Trophoblast cell (in vitro differentiated cells and primary cell): ENCODE results near the gene MORN1.
A peak's percentile ranks its signal among the peaks of the same experiment; 100 is the strongest.

Experiments used
- DNase-seq, 2 donors: peaks; one replicate each; pipeline ENCODE4 v3.0.0-alpha.2; 2016
- H2AFZ ChIP-seq: 2 replicates; pipeline ENCODE4 v1.6.1; 2013; ENCODE audit warnings: low read length, moderate library complexity, mild to moderate bottlenecking; ENCODE audit not compliant: insufficient read depth, poor library complexity
- H2AK5ac ChIP-seq: 2 replicates; pipeline ENCODE4 v1.6.1; 2013; ENCODE audit warnings: mild to moderate bottlenecking, low read length
- H2BK120ac ChIP-seq: 2 replicates; pipeline ENCODE4 v1.6.1; 2013; ENCODE audit warnings: low read length, mild to moderate bottlenecking, moderate library complexity; ENCODE audit not compliant: insufficient read depth, poor library complexity
- H2BK12ac ChIP-seq: 2 replicates; pipeline ENCODE4 v1.6.1; 2013; ENCODE audit warnings: mild to moderate bottlenecking, low read length, moderate library complexity
- H2BK5ac ChIP-seq: 2 replicates; pipeline ENCODE4 v1.6.1; 2013; ENCODE audit warnings: low read length, low read depth, moderate library complexity, mild to moderate bottlenecking; ENCODE audit not compliant: poor library complexity
- H3K14ac ChIP-seq: 2 replicates; pipeline ENCODE4 v1.6.1; 2013; ENCODE audit warnings: mild to moderate bottlenecking, low read length
- H3K18ac ChIP-seq: 2 replicates; pipeline ENCODE4 v1.6.1; 2013; ENCODE audit warnings: mild to moderate bottlenecking, low read length
- H3K23ac ChIP-seq: 2 replicates; pipeline ENCODE4 v1.6.1; 2013; ENCODE audit warnings: low read length
- H3K27ac ChIP-seq: 2 replicates; pipeline ENCODE4 v1.5.1; 2013; ENCODE audit warnings: low read depth, mild to moderate bottlenecking, inconsistent platforms, low read length, moderate library complexity
- H3K27me3 ChIP-seq: 2 replicates; pipeline ENCODE4 v1.6.1; 2013; ENCODE audit warnings: inconsistent platforms, mild to moderate bottlenecking, low read length, moderate library complexity; ENCODE audit not compliant: insufficient read depth
- H3K36me3 ChIP-seq, 2 experiments: 1 replicate in 1 of 2; 2 replicates in 1 of 2; pipeline ENCODE4 v1.6.1; 2013; ENCODE audit warnings: low read length in 2 of 2, mild to moderate bottlenecking in 2 of 2, moderate library complexity in 1 of 2; ENCODE audit not compliant: insufficient read depth in 2 of 2, control insufficient read depth in 1 of 2
- H3K4ac ChIP-seq: 2 replicates; pipeline ENCODE4 v1.6.1; 2013; ENCODE audit warnings: low read depth, mild to moderate bottlenecking, low read length, moderate library complexity
- H3K4me1 ChIP-seq, 2 experiments: 1 replicate in 1 of 2; 2 replicates in 1 of 2; pipeline ENCODE4 v1.6.1; 2013; ENCODE audit warnings: low read length in 2 of 2, mild to moderate bottlenecking in 2 of 2, moderate library complexity in 1 of 2; ENCODE audit not compliant: insufficient read depth in 2 of 2, control insufficient read depth in 1 of 2
- H3K4me2 ChIP-seq: 2 replicates; pipeline ENCODE4 v1.6.1; 2013; ENCODE audit warnings: inconsistent platforms, mild to moderate bottlenecking, low read length, moderate library complexity
- H3K4me3 ChIP-seq: 2 replicates; pipeline ENCODE4 v1.5.1; 2013; ENCODE audit warnings: mild to moderate bottlenecking, low read depth, low read length, inconsistent platforms
- H3K79me1 ChIP-seq: one replicate; pipeline ENCODE4 v1.6.1; 2013; ENCODE audit warnings: low read length
- H3K79me2 ChIP-seq: 2 replicates; pipeline ENCODE4 v1.6.1; 2013; ENCODE audit warnings: low read length, mild to moderate bottlenecking; ENCODE audit not compliant: control insufficient read depth, insufficient read depth, poor library complexity
- H3K9ac ChIP-seq: 2 replicates; pipeline ENCODE4 v1.6.1; 2013; ENCODE audit warnings: mild to moderate bottlenecking, low read length
- H3K9me3 ChIP-seq: 2 replicates; pipeline ENCODE4 v1.6.1; 2013; ENCODE audit warnings: low read depth, mild to moderate bottlenecking, control low read depth, inconsistent platforms, low read length; ENCODE audit not compliant: insufficient read depth
- H4K12ac ChIP-seq: 2 replicates; pipeline ENCODE4 v1.6.1; 2013; ENCODE audit warnings: low read depth, mild to moderate bottlenecking, low read length, moderate library complexity
- H4K8ac ChIP-seq: 2 replicates; pipeline ENCODE4 v1.6.1; 2013; ENCODE audit warnings: low read depth, mild to moderate bottlenecking, low read length, moderate library complexity
- H4K91ac ChIP-seq: one replicate; pipeline ENCODE4 v1.6.1; 2013; ENCODE audit warnings: low read depth, mild to moderate bottlenecking, low read length, moderate library complexity
- WGBS: extraction: QIAGEN DNeasy Blood & Tissue Kit; methylation state at CpG from one replicate; pipeline ENCODE4 v1.1.7; 2013; ENCODE audit warnings: missing lambda C conversion rate; ENCODE audit not compliant: insufficient read length, insufficient coverage; ENCODE audit errors: extremely low coverage; 5-methylcytosine and 5-hydroxymethylcytosine counted together

Gene MORN1

GRCh38 chr1:2395245-2395644 lies 3.9 kb upstream of the MORN1 start:
- WGBS, result no CpG with 5 or more reads among the region's 10 CpGs
- no peaks in the 10 kb centered on the region for H3K27me3 ChIP-seq

GRCh38 chr1:2394761-2395160 lies 3.4 kb upstream of the MORN1 start:
- Histone ChIP-seq H3K14ac (no peak overlapping the region), H3K9me3 (no peaks in the 10 kb centered on the region), H3K9ac (no peak overlapping the region), H2AK5ac (no peak overlapping the region), H3K27me3 (no peaks in the 10 kb centered on the region), H4K12ac (no peak overlapping the region), H3K4me1 (peaks cover 5 to 11% of the 10 kb centered on the region in 2 experiments), H3K79me1 (peaks cover 8% of the 10 kb centered on the region), H4K91ac (no peak overlapping the region), H4K8ac (no peak overlapping the region), H3K27ac (no peak overlapping the region), H3K4ac (no peak overlapping the region), H2BK12ac (no peak overlapping the region), H2BK5ac (no peak overlapping the region), H2BK120ac (no peak overlapping the region), H3K36me3 (peaks cover 49 to 60% of the 10 kb centered on the region in 2 experiments), H3K4me2 (no peak overlapping the region), H2AFZ (no peak overlapping the region), H3K79me2 (peaks cover 17% of the 10 kb centered on the region), H3K23ac (no peak overlapping the region), H3K18ac (no peak overlapping the region), H3K4me3 (no peak overlapping the region)
- no CpG with 5 or more reads among the region's 11 CpGs for WGBS
- DNase-seq, result no peak

More at GRCh38 chr1:2395245-2395644, 3.9 kb upstream of the MORN1 start:
- H3K14ac ChIP-seq, result no peak overlapping the region
- no peak overlapping the region for H4K12ac ChIP-seq
- H3K4me2 ChIP-seq, result no peak overlapping the region
- H3K9ac ChIP-seq, result no peak overlapping the region
- H2AK5ac ChIP-seq, result no peak overlapping the region
- peaks cover 17% of the 10 kb centered on the region for H3K79me2 ChIP-seq
- no peak for DNase-seq
- H2BK5ac ChIP-seq, result no peak overlapping the region
- H3K79me1 ChIP-seq, result peaks cover 8% of the 10 kb centered on the region
- H2AFZ ChIP-seq, result no peak overlapping the region
- H2BK12ac ChIP-seq, result no peak overlapping the region
- H3K27ac ChIP-seq, result no peak overlapping the region
- no peak overlapping the region for H4K8ac ChIP-seq
- peaks cover 54 to 65% of the 10 kb centered on the region in 2 experiments for H3K36me3 ChIP-seq
- no peak overlapping the region for H3K4me3 ChIP-seq
- no peak overlapping the region for H4K91ac ChIP-seq
- H3K4ac ChIP-seq, result peak overlapping the region; percentile 7
- H2BK120ac ChIP-seq, result no peak overlapping the region
- no peak overlapping the region for H3K23ac ChIP-seq
- H3K4me1 ChIP-seq, result peaks cover 5 to 11% of the 10 kb centered on the region in 2 experiments
- H3K18ac ChIP-seq, result no peak overlapping the region
- H3K9me3 ChIP-seq, result no peaks in the 10 kb centered on the region

- no peak overlapping the region for H2AK5ac ChIP-seq
- no peak overlapping the region for H2BK120ac ChIP-seq
- no CpG with 5 or more reads among the region's 7 CpGs for WGBS
- peaks cover 17% of the 10 kb centered on the region for H3K79me2 ChIP-seq
- no peaks in the 10 kb centered on the region for H3K9me3 ChIP-seq
- no peak overlapping the region for H4K91ac ChIP-seq
- H3K79me1 ChIP-seq, result peaks cover 8% of the 10 kb centered on the region
- H3K23ac ChIP-seq, result no peak overlapping the region
- peaks cover 5 to 11% of the 10 kb centered on the region in 2 experiments for H3K4me1 ChIP-seq
- H3K27me3 ChIP-seq, result no peaks in the 10 kb centered on the region
- peaks cover 44 to 55% of the 10 kb centered on the region in 2 experiments for H3K36me3 ChIP-seq
- H2BK5ac ChIP-seq, result no peak overlapping the region
- H3K18ac ChIP-seq, result no peak overlapping the region
- H4K8ac ChIP-seq, result no peak overlapping the region
- H3K4ac ChIP-seq, result no peak overlapping the region
- H3K4me2 ChIP-seq, result no peak overlapping the region
- H3K4me3 ChIP-seq, result no peak overlapping the region
- H2AFZ ChIP-seq, result no peak overlapping the region
- H3K27ac ChIP-seq, result no peak overlapping the region
- H4K12ac ChIP-seq, result no peak overlapping the region
- H3K9ac ChIP-seq, result no peak overlapping the region
- H2BK12ac ChIP-seq, result no peak overlapping the region
- H3K14ac ChIP-seq, result no peak overlapping the region
- DNase-seq, result no peak
Observed at GRCh38 chr1:2394220-2394619, 2.9 kb upstream of the MORN1 start.

- Histone ChIP-seq H2BK5ac (no peak overlapping the region), H3K27me3 (no peaks in the 10 kb centered on the region), H3K36me3 (peaks cover 40 to 49% of the 10 kb centered on the region in 2 experiments), H3K4ac (peak overlapping the region; percentile 13), H2AK5ac (no peak overlapping the region), H2AFZ (no peak overlapping the region), H3K27ac (no peak overlapping the region), H3K4me1 (peaks cover 5 to 11% of the 10 kb centered on the region in 2 experiments), H4K91ac (no peak overlapping the region), H3K4me2 (no peak overlapping the region), H3K9me3 (no peaks in the 10 kb centered on the region), H2BK120ac (no peak overlapping the region), H3K79me1 (peaks cover 8% of the 10 kb centered on the region), H3K9ac (peak overlapping the region; percentile 31), H4K8ac (no peak overlapping the region), H2BK12ac (no peak overlapping the region), H3K23ac (no peak overlapping the region), H3K4me3 (no peak overlapping the region), H3K79me2 (peaks cover 17% of the 10 kb centered on the region), H3K14ac (no peak overlapping the region), H4K12ac (no peak overlapping the region), H3K18ac (no peak overlapping the region)
- peak in 1 of 2 donors; percentile 20 for DNase-seq
- no CpG with 5 or more reads among the region's 9 CpGs for WGBS
Observed at GRCh38 chr1:2393471-2393877, 2.1 kb upstream of the MORN1 start.
